ENCODE measurements around the gene SLX9. TPM values are rescaled to one million over a fixed set of nuclear protein-coding genes. Genes with fewer than 3 reads are reported as not detected.

The SLX9 gene
- polyA plus RNA-seq, 1 of the 3 experiments (the other 2 are of a cell fraction) = 42.9 TPM

GRCh38 chr21:44943005-44943685 is 3.3 kb downstream of the SLX9 start:
- no peak overlapping the region for H2AFZ ChIP-seq (ENCODE audit: low read depth)
- CTCF ChIA-PET = interaction anchor here (1.8 to 16.8 kb wide), 3 partner anchors 10 to 196 kb away, joined by 5 to 357 read pairs (median 334); no protein-coding TSS in a partner anchor
- peaks cover 77% of the 10 kb centered on the region for H3K79me2 ChIP-seq (ENCODE audit: insufficient read depth)
- no peaks in the 10 kb centered on the region for H3K9me3 ChIP-seq
- H3K9me2 ChIP-seq = no peaks in the 10 kb centered on the region
- H3K36me3 ChIP-seq (replicated peaks in 1 of 2; ENCODE audit: control insufficient read depth in 1 of 2, insufficient read depth in 2 of 2, low read length in 1 of 2) = peaks cover 4 to 31% of the 10 kb centered on the region in 2 experiments
- POLR2A ChIA-PET = no interaction called here
- no peak overlapping the region for H3K27ac ChIP-seq (ENCODE audit: low read depth in 2 of 2, low read length in 1 of 2)
- no peaks in the 10 kb centered on the region for H3F3A ChIP-seq (replicated peaks; ENCODE audit: insufficient read depth)
- WGBS (ENCODE audit: low lambda C conversion rate) = 92% methylated on average over 14 of the region's 15 CpGs
- no peaks in the 10 kb centered on the region for H3K27me3 ChIP-seq (ENCODE audit: insufficient read depth)
- H3K4me3 ChIP-seq (ENCODE audit: low read depth in 2 of 2, low read length in 1 of 2) = no peak overlapping the region
- TF ChIP-seq RAD21 (IDR thresholded peaks at IDR 0.05; ENCODE audit: low read length) (no peak), TCF12 (IDR thresholded peaks at IDR 0.05) (no peak), POLR2AphosphoS5 (IDR thresholded peaks at IDR 0.05; ENCODE audit: low read depth, low read length) (no peak), NFIC (IDR thresholded peaks at IDR 0.05; ENCODE audit: borderline replicate concordance) (no peak), CTCF (IDR thresholded peaks at IDR 0.05) (no peak), FOXJ3 (CRISPR knock-in tag; IDR thresholded peaks at IDR 0.05) (no peak), USF1 (IDR thresholded peaks at IDR 0.05; ENCODE audit: borderline replicate concordance, low read depth) (no peak)
- H3K4me2 ChIP-seq = no peak overlapping the region
- H3K9ac ChIP-seq = no peak overlapping the region
- DNase-seq = no peak
- peaks cover 45% of the 10 kb centered on the region for H4K20me1 ChIP-seq (ENCODE audit: insufficient read depth)
- H3K4me1 ChIP-seq (ENCODE audit: control insufficient read depth in 1 of 2, insufficient read depth in 2 of 2, low read depth in 1 of 2, low read length in 1 of 2) = peaks cover 8 to 19% of the 10 kb centered on the region in 2 experiments; a peak in 3 of 4 replicates

- Histone ChIP-seq H2AFZ (ENCODE audit: low read depth) (no peak overlapping the region), H4K20me1 (ENCODE audit: insufficient read depth) (peaks cover 45% of the 10 kb centered on the region), H3K27me3 (ENCODE audit: insufficient read depth) (no peaks in the 10 kb centered on the region), H3K36me3 (replicated peaks in 1 of 2; ENCODE audit: control insufficient read depth in 1 of 2, insufficient read depth in 2 of 2, low read length in 1 of 2) (peaks cover 4 to 34% of the 10 kb centered on the region in 2 experiments), H3K9me2 (no peaks in the 10 kb centered on the region), H3K4me1 (ENCODE audit: control insufficient read depth in 1 of 2, insufficient read depth in 2 of 2, low read depth in 1 of 2, low read length in 1 of 2) (peaks cover 8 to 16% of the 10 kb centered on the region in 2 experiments; a peak in 3 of 4 replicates), H3K4me3 (ENCODE audit: low read depth in 2 of 2, low read length in 1 of 2) (no peak overlapping the region), H3K4me2 (no peak overlapping the region), H3F3A (replicated peaks; ENCODE audit: insufficient read depth) (no peaks in the 10 kb centered on the region), H3K9me3 (no peaks in the 10 kb centered on the region), H3K9ac (no peak overlapping the region), H3K79me2 (ENCODE audit: insufficient read depth) (peaks cover 76% of the 10 kb centered on the region), H3K27ac (ENCODE audit: low read depth in 2 of 2, low read length in 1 of 2) (no peak overlapping the region)
- no peak for TF ChIP-seq FOXM1 (IDR thresholded peaks at IDR 0.05; ENCODE audit: low read depth)
- no peak for TF ChIP-seq RCOR1 (IDR thresholded peaks at IDR 0.05; ENCODE audit: low read length)
- TF ChIP-seq RAD21 (IDR thresholded peaks at IDR 0.05; ENCODE audit: low read length) = no peak
- no peak for TF ChIP-seq FOXJ3 (CRISPR knock-in tag; IDR thresholded peaks at IDR 0.05)
- no peak for TF ChIP-seq NFIC (IDR thresholded peaks at IDR 0.05; ENCODE audit: borderline replicate concordance)
- no peak for TF ChIP-seq TCF12 (IDR thresholded peaks at IDR 0.05)
- TF ChIP-seq CTCF (IDR thresholded peaks at IDR 0.05) = no peak
- TF ChIP-seq POLR2AphosphoS5 (IDR thresholded peaks at IDR 0.05; ENCODE audit: low read depth, low read length) = no peak
- TF ChIP-seq MEF2A (IDR thresholded peaks at IDR 0.05; ENCODE audit: borderline replicate concordance, low read depth) = no peak
- no peak for TF ChIP-seq GATA2 (CRISPR knock-in tag; IDR thresholded peaks at IDR 0.05)
- 95% methylated on average over 21 of the region's 24 CpGs for WGBS (ENCODE audit: low lambda C conversion rate)
- ChIA-PET POLR2A (no interaction called here), CTCF (interaction anchor here (1.1 to 16.8 kb wide), 5 partner anchors 10 to 195 kb away, joined by 3 to 357 read pairs (median 5); no protein-coding TSS in a partner anchor)
- no peak for DNase-seq
Observed at GRCh38 chr21:44943686-44944550, 4.1 kb downstream of the SLX9 start.

Measured in SK-N-SH (cell line).